TTC549 (cell line): ENCODE results near the gene ATRNL1.
"Not testable (repeated sequence)": the region's sequence is repeated elsewhere in the genome, so short reads cannot be mapped to it uniquely, and the experiment has no call there.

Experiments used
- FAIRE-seq: peaks from 2 replicates; lab custom pipeline; 2012; peaks lifted over from hg19 to GRCh38; lab: Jason Lieb, UNC

ATRNL1 gene

DNA sequence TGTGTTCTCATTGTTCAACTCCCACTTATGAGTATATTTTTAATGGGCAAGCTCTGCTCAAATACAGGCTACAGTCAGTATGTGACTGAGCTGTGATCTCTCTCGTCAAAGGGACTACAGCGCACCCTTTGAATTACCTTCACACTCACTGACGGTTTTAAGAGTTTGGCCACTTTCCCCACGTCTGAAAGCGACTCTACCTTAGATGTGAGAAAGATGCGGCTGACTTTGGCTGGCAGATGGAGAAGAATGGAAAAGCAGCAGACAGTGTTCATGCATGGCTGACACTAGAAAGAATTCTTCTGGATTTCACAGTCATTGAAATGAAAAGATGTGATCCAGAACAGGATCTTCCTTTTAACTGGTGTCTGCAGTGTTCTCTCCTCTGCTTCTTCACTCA, 2.0 kb upstream of the ATRNL1 start:
- FAIRE-seq: no peak

DNA sequence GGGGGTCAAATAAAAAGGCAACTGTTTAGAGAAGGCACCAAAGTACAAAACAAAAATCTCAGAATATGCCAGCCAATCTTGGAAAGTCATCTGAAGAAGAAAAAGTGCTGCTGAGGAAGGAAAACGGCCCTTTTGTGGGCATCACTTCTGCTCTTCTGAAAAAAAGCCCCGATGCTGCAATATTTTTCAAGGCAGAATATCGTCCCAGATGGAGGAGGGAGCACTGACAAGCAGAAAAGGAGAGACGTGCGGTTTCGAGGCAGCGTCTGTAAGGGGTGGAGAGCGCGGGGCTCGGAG, 959 bp upstream of the ATRNL1 start:
- no peak for FAIRE-seq

DNA sequence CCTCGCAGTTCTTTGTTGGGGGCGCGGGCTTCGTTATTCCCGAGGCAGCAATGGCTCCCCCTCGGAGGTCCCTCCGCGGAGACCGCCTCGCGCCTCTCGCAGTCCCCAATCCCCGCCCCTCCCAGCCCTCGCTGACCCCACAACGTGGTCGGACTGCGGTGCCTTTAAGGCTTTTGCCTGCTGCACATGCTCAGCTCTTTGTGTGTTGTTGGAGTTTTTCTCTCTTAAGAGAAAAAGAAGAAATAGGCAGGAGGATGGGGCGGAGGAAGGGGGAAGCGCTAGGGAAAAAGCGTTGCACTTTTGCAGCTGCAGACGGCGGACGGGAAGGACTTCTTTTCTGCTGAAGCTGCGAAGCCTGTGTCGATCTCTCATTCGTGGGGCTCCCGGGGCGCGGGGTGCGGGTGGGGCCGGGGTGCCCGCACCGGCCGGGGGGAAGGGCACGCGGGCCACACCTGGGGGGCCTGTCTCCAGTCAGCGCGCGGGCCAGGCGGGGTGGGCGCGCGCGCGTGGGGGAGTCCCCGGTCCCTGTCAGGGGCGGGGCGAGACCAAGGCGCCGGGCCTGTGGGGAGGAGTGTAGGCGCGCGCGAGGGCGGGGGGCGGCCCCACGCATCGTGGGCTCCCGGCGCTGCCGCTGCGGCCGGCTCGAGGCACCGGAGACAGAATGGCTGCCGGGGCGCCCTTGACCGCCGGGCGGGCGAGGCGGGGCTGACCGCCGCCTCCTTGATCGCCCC, 445 bp upstream of the ATRNL1 start:
- FAIRE-seq: no peak

DNA sequence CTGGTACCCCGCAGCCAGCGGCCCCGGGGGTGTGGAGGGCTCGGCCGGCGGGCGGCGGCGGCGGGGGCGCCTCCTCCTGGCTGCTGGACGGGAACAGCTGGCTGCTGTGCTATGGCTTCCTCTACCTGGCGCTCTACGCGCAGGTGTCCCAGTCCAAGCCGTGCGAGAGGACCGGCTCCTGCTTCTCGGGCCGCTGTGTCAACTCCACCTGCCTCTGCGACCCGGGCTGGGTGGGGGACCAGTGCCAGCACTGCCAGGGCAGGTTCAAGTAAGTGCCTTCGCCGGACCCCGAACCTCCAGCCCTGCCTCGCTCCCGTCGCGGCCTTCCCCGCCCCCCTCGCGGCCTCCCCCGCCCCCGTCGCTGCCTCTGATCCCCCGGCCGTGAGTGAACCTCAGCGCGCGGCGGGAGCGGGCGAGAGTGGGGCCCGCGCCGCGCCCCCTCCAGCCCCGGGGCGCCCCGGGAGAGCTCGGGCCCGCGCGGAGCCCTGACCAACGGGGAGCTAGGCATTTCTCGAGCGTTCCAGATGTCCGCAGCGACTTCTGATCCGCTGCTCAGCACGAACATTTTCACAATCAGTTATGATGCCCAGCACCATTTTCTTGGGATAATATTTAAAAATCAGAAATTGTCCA, 727 bp downstream of the ATRNL1 start:
- FAIRE-seq: no peak

DNA sequence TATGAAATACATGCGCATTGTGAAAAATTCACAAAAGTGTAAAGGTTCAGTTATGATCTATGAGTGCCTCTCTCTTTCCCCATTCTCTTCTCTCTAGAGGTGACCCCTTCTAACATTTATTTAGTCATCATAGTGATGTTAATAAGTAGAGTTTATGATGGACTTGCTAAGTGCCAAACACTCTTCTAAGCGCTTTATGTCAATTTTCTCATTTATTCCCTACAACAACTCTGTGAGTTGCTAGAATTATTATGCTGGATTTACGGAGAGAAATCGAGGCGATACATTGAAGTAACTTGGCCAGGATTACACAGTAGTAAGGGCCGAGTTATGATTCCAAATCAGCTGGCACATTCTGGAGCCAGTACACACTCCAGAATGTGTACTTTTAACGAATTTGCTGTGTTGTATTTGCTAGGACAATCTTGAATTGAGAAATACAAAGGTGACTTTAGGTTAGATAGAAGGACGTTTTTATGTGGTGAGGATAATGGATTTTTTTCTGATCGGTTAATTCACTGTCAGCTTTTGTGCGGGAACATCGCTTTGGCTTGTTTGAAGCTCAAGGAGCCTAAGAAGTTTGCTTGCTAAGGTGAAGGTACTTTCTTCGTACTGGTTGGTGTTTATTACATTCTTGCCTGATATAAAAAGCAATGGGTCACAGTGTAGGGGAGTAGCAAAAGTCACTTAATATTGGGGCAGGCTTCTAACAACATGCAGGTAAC, 1.4 kb downstream of the ATRNL1 start:
- FAIRE-seq: no peak

DNA sequence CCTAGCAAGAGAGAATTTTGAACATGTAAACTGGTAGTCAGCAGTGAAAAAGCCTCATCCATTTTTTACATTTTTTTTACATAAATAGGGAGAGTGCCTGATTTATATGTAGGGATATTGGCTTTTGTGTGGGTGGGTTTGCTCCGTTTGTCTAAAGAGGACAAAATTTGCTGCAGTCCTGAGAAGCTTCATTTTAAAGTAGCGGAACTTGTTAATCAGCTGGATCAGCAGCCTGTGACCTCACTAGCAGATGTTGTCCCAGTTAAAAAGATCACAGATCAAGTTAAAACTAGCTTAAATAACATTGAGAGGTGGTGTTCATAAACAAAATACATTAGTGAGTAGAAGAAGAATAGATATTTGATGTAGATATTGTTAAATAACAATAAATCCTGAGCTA, 2.6 kb downstream of the ATRNL1 start:
- no peak for FAIRE-seq

DNA sequence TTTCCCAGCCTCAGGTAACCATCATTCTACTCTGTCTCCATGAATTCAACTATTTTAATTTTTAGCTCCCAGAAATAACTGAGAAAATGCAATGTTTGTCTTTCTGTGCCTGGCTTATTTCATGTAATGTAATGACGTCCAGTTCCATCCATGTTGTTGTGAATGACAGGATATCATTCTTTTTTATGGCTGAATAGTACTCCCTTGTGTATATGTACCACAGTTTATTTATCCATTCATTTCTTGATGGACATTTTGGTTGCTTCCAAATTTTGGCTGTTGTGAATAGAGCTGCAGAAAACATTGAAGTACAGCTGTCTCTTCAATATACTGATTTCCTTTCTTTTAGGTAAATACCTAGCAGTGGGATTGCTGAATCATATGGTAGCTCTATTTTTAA, 10.5 kb downstream of the ATRNL1 start:
- FAIRE-seq: no peak

DNA sequence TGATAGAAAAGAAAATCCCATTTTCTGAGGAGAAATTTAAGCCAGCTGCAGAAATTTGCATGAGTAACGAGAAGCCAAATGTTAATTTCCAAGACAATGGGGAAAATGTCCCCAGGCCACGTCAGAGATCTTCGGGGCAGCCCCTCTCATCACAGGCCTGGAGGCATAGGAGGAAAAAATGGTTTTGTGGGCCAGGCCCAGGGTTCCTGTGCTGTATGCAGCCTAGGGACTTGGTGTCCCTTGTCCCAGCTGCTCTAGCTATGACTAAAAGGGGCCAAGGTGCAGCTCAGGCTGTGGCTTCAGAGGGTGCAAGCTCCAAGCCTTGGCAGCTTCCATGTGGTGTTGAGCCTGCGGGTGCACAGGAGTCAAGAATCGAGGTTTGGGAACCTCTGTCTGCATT, 12.2 kb downstream of the ATRNL1 start:
- FAIRE-seq: not testable (repeated sequence)

DNA sequence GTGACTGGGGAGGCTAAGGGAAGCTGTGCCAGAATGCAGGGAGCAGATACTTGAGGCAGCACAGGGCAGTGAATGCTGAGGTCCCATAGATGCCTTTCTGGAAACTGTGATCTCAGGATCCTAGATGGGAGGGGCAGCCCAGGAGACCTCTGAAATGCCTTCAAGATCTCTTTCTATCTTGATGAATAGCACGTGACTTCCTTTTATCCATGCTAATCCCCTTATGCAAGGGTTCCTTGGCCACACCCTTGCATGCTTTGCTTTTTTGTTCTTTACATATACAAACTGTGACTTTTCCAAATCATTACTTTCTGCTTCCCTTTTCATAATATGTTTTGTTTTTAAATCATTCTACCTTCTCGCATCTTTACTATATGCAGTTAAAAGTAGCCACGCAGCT, 14.7 kb downstream of the ATRNL1 start:
- no peak for FAIRE-seq

DNA sequence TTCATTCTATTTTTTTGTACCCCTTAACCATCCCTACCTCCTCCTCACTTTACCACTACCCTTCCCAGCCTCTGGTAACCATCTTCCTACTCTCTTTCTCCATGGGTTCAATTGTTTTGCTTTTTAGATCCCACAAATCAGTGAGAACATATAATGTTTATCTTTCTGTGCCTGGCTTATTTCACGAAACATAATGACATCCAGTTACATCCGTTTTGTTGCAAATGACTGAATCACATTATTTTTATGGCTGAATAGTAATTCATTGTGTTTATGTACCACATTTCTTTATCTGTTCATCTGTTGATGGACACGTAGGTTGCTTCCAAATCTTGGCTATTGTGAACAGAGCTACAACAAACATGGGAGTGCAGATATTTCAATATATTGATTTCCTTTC, 24.1 kb downstream of the ATRNL1 start:
- FAIRE-seq: no peak

DNA sequence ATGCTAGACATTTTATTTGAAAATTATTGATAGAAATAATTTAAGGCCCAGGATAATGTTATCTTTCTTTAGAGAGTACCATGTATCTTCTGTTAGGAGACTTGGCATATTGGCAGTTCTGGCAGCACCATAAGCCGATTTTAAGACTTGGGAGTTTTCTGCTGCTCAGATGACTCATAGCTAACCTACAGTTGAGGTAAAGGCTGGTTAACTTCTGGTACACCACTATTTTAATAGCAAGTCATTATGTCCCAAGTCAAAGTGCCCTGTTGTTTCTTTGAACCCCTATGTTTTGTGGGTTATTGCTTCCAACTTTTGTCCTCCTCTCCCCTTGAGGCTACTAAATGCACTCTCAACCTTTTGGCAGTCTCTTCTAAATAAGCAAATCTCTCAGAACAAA, 25.2 kb downstream of the ATRNL1 start:
- FAIRE-seq: no peak

DNA sequence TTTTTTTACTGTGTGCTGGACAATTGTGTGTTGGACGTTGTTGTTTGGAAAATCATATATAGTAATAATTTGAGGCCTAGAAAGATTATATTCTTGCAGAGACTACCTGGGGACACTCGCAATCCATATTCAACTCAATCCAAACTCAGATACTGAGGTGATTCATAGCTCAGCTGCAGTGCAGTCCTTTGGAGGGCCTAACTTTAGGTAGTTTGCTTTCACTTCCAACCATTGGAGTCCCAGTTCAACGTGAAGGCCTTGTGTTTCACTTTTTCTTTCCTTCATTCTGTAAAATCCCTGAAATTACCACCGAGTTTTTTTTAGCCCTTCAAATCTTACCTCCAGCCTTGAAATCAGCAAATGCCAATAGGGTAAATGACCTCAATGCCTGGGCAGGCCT, 32.3 kb downstream of the ATRNL1 start:
- FAIRE-seq: no peak

DNA sequence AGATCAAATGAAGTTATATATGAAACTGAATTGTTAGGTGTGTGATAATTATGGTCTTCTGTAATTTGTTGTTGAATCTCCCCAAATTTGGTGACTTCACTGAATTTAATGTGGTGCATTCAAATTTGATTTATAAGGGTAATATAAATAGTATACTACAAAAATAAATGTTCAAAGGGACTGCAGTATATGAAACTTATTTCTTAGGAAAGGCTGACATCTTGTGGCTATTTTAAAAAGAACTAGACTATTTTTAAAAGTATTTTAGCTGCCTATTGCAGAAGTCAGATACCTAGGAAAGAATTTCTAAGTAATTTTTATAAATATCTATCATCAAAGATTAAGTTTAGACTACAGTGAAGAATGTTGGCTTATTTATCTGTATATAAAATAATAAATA, 36.6 kb downstream of the ATRNL1 start:
- FAIRE-seq: peak; percentile 90

DNA sequence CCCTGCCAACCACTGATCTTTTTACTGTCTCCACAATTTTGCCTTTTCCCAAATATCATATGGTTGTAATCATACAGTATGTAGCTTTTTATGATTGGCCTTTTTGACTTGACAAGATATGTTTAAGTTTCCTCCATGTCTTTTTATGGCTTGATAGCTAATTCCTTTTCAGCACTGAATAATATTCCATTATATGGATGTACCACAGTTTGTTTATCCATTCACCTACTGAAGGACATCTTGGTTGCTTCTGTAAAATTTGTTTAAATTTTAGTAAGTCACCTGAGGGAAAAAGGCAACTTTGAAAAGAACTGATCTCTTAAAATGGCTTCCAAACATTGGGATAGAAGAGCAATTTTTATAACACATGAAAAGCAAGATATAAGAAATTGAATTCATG, 43.5 kb downstream of the ATRNL1 start:
- FAIRE-seq: no peak

DNA sequence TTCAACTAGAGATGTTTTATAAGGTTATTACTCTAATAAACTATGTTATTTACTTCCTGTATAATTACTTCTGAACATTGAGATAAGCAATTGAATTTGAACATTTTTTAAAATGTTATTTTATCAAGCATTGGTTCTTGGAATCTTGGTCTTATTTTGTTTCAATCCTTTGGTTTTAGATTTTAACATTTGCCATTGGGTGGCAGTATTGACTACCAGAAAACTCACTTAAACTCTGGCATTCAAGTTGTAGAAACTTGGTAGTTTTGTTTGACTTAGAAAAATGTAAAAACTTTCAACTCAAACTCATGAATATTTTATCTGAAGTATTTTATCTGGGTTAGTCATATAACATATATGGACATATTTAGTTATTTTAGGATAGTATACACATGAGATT, 48.1 kb downstream of the ATRNL1 start:
- FAIRE-seq: peak; percentile 95

DNA sequence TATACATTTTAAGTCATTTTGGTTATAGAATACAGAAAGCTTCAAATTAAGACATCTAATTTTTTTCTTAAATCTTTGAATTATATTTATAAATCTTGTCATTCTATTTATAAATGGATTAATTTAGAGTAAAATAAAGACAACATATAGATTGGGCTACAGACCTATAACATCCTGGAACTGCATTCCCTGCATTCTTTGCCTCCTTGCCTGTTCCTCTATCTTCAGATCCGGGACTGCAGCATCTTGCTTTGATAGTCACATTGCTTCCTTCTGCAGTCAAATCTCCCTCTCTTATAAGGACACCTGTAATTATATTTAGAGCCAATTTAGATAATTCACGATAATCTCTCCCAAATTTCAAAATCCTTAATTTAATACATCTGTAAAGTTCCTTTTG, 64.2 kb downstream of the ATRNL1 start:
- FAIRE-seq: no peak

DNA sequence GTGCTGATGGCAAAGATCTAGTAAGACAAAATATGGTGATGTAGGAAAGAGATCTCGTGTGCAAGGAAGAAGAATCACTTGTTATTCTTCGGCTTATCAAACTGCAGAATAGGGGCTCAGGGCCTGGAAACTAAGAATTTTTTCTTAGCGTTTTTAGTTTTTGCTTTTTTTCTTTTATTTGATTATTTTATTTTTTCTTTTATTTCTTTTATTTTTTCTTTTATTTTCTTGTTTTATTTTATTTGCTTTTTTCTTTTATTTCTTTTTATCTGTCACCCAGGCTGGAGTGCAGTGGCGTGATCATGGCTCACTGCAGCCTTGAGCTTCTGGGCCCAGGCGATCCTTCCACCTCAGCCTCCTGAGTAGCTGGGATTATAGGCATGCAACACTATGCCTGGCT, 70.0 kb downstream of the ATRNL1 start:
- FAIRE-seq: no peak

DNA sequence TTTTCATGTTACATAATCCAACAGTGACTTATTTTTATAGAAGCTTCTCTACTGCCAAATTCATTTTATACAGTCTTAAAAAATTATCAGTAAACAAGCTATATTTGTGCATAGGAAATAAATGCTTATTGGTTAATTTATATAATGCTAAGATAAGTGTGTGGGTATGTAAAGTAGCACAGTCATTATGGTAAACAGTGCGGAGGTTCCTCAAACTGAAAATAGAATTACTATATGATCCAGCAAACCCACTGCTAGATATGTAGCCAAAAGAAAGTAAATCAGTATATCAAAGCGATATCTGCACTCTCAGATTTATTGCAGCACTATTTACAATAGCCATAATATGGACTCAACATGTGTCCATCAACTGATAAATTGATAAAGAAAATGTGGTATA, 71.1 kb downstream of the ATRNL1 start:
- no peak for FAIRE-seq

DNA sequence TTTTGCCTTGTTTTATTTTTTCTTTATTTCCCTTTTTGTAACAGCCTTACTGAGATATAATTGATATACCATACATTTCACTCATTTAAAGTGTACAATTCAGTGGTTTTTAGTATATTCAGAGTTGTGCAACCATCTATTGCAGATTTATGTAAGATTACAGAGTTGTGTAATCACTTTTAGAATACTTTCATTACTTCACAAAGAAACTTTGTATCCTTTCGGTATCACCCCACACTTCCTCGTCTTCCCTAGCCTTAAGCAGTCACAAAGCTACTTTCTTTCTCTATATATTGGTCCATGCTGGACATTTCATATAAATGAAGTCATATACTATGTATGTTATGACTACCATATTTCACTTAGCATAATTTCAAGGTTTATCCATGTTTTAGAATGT, 74.6 kb downstream of the ATRNL1 start:
- no peak for FAIRE-seq

DNA sequence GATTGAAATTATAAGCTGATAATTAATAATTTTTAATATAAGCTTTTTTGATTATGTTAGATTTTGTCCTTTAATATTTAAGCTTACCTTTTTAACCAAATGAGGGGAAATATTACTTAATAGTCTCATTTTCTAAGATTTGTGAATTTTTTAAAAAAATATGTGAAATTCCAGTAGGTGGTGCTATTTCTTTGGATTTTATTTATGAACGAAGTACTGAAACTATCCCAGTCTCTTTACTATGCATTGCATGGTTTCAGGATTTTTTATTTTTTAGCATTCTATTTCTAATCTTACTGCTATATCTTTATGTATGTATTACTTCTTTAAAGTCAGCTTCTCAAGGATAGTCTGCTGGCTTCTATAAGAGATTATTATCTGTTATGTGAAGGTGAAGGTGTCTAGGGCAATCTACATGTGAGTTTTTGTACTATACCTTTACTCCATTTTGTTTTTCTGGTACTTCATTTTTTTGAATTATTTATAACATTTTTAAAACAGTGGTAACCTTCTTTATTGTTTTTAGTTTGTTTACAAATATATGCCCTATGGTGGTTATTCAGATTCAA, 78.3 kb downstream of the ATRNL1 start:
- FAIRE-seq: peak; percentile 92

DNA sequence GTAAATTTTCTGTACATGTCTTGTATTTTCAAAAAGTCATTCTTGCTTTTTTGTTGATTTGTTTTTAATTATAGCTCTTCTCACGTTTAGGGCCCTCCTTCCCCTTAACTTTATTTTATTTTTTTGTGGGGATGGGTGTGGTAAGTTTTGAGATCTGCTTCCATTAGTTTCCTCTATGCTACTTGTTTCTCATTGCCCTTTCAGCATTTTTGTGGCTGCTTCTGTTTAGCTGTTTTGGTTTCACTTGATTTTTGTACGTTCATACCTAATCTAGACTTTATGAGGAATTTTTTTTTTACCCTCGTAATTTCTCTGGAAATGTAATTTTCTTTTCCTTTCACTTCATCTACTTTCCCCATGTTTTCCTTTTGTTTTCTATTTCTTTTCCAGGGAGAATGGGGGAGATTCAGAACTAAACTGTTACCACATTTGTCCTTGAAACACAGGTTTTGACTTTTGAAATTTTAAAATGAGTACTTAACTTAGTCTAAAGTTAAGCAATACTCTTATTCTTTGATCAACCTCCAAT, 80.8 kb downstream of the ATRNL1 start:
- FAIRE-seq: no peak

DNA sequence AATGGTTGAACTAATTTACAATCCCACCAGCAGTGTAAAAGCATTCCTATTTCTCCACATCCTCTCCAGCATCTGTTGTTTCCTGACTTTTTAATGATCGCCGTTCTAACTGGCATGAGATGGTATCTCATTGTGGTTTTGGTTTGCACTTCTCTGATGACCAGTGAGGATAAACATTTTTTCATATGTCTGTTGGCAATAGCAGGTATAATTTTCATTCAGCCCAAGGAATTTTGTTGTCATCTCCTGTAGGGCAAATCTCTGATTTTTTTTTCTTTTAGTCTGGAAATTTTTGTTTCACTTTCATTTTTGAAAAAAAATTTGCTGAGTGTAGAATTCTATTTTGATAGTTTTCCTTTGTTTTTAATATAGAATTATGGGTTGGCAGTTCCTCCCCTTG, 114.1 kb downstream of the ATRNL1 start:
- not testable (repeated sequence) for FAIRE-seq

DNA sequence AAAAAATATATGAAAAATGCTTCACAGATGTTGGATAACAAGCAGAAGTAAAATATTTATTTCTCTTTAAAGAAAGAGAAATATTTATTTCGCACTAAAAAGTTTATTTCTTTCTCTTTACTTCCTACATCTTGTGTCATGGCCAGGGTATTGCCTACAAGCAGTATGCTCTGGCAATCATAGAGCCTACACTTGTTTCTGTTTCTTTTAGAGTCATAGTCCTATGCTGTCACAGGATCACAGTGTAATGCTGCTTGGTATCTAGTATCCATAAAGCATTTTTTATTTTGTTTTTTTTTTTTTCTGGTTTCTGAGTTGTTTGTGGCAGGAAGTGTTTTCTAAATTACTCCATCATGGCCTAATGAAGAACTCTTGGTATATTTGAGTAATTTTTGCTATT, 116.0 kb downstream of the ATRNL1 start:
- no peak for FAIRE-seq
